Astrocyte (in vitro differentiated cells and primary cell): ENCODE results near the gene CHD3. TPM values are rescaled to one million over a fixed set of nuclear protein-coding genes. Genes with fewer than 3 reads are reported as not detected.

ENCODE experiments used
- DNase-seq: peaks from one replicate; pipeline ENCODE4 v3.0.0-alpha.2; 2010; ENCODE audit warnings: low read depth
- FAIRE-seq: peaks from 2 replicates; lab custom pipeline; 2011; peaks lifted over from hg19 to GRCh38; lab: Jason Lieb, UNC
- H2AFZ ChIP-seq: 2 replicates; pipeline ENCODE4 v1.6.0; 2012; ENCODE audit warnings: low read depth, low read length, inconsistent platforms
- H3K27ac ChIP-seq: 2 replicates; pipeline ENCODE4 v1.5.1; 2011; ENCODE audit warnings: low read depth, low read length, inconsistent platforms
- H3K27me3 ChIP-seq: 2 replicates; pipeline ENCODE4 v1.6.0; 2011; ENCODE audit warnings: low read length, inconsistent platforms; ENCODE audit not compliant: insufficient read depth
- H3K36me3 ChIP-seq: 2 replicates; pipeline ENCODE4 v1.5.1; 2011; ENCODE audit warnings: low read length, inconsistent platforms; ENCODE audit not compliant: insufficient read depth
- H3K4me1 ChIP-seq: 2 replicates; pipeline ENCODE4 v1.5.1; 2011; ENCODE audit warnings: low read length, inconsistent platforms; ENCODE audit not compliant: insufficient read depth
- H3K4me2 ChIP-seq: 2 replicates; pipeline ENCODE4 v1.6.0; 2012; ENCODE audit warnings: low read length, inconsistent platforms
- H3K4me3 ChIP-seq: 2 replicates; pipeline ENCODE4 v1.5.1; 2011; ENCODE audit warnings: low read depth, mild to moderate bottlenecking, low read length, inconsistent platforms; ENCODE audit not compliant: insufficient read depth
- H3K79me2 ChIP-seq: 2 replicates; pipeline ENCODE4 v1.6.0; 2012; ENCODE audit warnings: mild to moderate bottlenecking, low read length, inconsistent platforms; ENCODE audit not compliant: insufficient read depth
- H3K9ac ChIP-seq: 2 replicates; pipeline ENCODE4 v1.6.0; 2012; ENCODE audit warnings: mild to moderate bottlenecking, low read length, inconsistent platforms
- H3K9me3 ChIP-seq: 2 replicates; pipeline ENCODE4 v1.5.1; 2012; ENCODE audit warnings: low read depth, mild to moderate bottlenecking, low read length, inconsistent platforms; ENCODE audit not compliant: insufficient read depth
- H4K20me1 ChIP-seq: 2 replicates; pipeline ENCODE4 v1.6.0; 2012; ENCODE audit warnings: low read length, inconsistent platforms; ENCODE audit not compliant: insufficient read depth
- H3K27ac Mint-ChIP-seq: one replicate; pipeline ENCODE4 v1.8.0; 2021; ENCODE audit warnings: mild to moderate bottlenecking, mixed read lengths; ENCODE audit not compliant: unreplicated experiment
- H3K27me3 Mint-ChIP-seq: one replicate; pipeline ENCODE4 v1.8.0; 2021; ENCODE audit warnings: low read depth, mixed read lengths; ENCODE audit not compliant: unreplicated experiment
- H3K36me3 Mint-ChIP-seq: one replicate; pipeline ENCODE4 v1.8.0; 2021; ENCODE audit warnings: low read depth, mixed read lengths; ENCODE audit not compliant: unreplicated experiment
- H3K4me1 Mint-ChIP-seq: one replicate; pipeline ENCODE4 v1.8.0; 2021; ENCODE audit warnings: low read depth, mixed read lengths; ENCODE audit not compliant: unreplicated experiment
- H3K4me3 Mint-ChIP-seq: one replicate; pipeline ENCODE4 v1.8.0; 2021; ENCODE audit warnings: mild to moderate bottlenecking, moderate library complexity, mixed read lengths; ENCODE audit not compliant: unreplicated experiment
- H3K9me3 Mint-ChIP-seq: one replicate; pipeline ENCODE4 v1.8.0; 2021; ENCODE audit warnings: mild to moderate bottlenecking, mixed read lengths; ENCODE audit not compliant: unreplicated experiment
- CTCF ChIP-seq: IDR thresholded peaks from 2 replicates; pipeline ENCODE4 v1.5.1; 2011; ENCODE audit warnings: low read depth, mild to moderate bottlenecking, inconsistent platforms, low read length, moderate library complexity; ENCODE audit not compliant: insufficient read depth
- EZH2 ChIP-seq: IDR thresholded peaks from 2 replicates; pipeline ENCODE4 v1.6.1; 2012; ENCODE audit warnings: mild to moderate bottlenecking, low read length, inconsistent platforms; ENCODE audit not compliant: insufficient read depth
- total RNA-seq: library from RNA; stranded (reverse); gene quantifications from 2 replicates; pipeline ENCODE4 v1.2.1, GENCODE V29; 2021

Gene CHD3
- total RNA-seq, 1 donor from 2014 or later, result 111 TPM

GRCh38 chr17:7867881-7868329 is 20.7 kb upstream of the CHD3 start:
- peaks cover 18% of the 10 kb centered on the region for H3K36me3 Mint-ChIP-seq
- H3K36me3 ChIP-seq, result peaks cover 6% of the 10 kb centered on the region
- no peaks in the 10 kb centered on the region for H3K9me3 ChIP-seq
- no peaks in the 10 kb centered on the region for H3K27me3 ChIP-seq
- no peak overlapping the region for H3K4me3 Mint-ChIP-seq
- FAIRE-seq, result no peak
- H3K27ac ChIP-seq, result no peak overlapping the region
- no peaks in the 10 kb centered on the region for H3K27me3 Mint-ChIP-seq
- DNase-seq, result no peak
- peaks cover 5% of the 10 kb centered on the region for H3K79me2 ChIP-seq
- H2AFZ ChIP-seq, result no peak overlapping the region
- H3K4me3 ChIP-seq, result no peak overlapping the region
- H3K9me3 Mint-ChIP-seq, result no peaks in the 10 kb centered on the region
- H4K20me1 ChIP-seq, result peaks cover 5% of the 10 kb centered on the region
- no peak overlapping the region for H3K4me2 ChIP-seq
- no peak overlapping the region for H3K9ac ChIP-seq
- H3K4me1 ChIP-seq, result no peaks in the 10 kb centered on the region
- TF ChIP-seq CTCF, result no peak
- TF ChIP-seq EZH2, result no peak
- H3K4me1 Mint-ChIP-seq, result peaks cover under 1% of the 10 kb centered on the region
- H3K27ac Mint-ChIP-seq, result no peak overlapping the region

- DNase-seq (no peak), FAIRE-seq (no peak)
- H3K27ac Mint-ChIP-seq, result peak overlapping the region; percentile 64
- H3K27ac ChIP-seq, result no peak overlapping the region
- H3K79me2 ChIP-seq, result no peaks in the 10 kb centered on the region
- H3K4me3 ChIP-seq, result no peak overlapping the region
- no peaks in the 10 kb centered on the region for H3K9me3 Mint-ChIP-seq
- no peak overlapping the region for H2AFZ ChIP-seq
- H3K4me3 Mint-ChIP-seq, result peak overlapping the region; percentile 18
- H3K36me3 ChIP-seq, result no peaks in the 10 kb centered on the region
- no peaks in the 10 kb centered on the region for H3K27me3 ChIP-seq
- H3K4me2 ChIP-seq, result no peak overlapping the region
- no peak overlapping the region for H3K9ac ChIP-seq
- peaks cover 7% of the 10 kb centered on the region for H3K4me1 Mint-ChIP-seq
- H3K4me1 ChIP-seq, result no peaks in the 10 kb centered on the region
- H4K20me1 ChIP-seq, result no peaks in the 10 kb centered on the region
- H3K36me3 Mint-ChIP-seq, result peaks cover 15% of the 10 kb centered on the region
- H3K27me3 Mint-ChIP-seq, result no peaks in the 10 kb centered on the region
- no peaks in the 10 kb centered on the region for H3K9me3 ChIP-seq
- TF ChIP-seq EZH2 (no peak), CTCF (no peak)
Observed at GRCh38 chr17:7873051-7873450, 15.5 kb upstream of the CHD3 start.

DNA sequence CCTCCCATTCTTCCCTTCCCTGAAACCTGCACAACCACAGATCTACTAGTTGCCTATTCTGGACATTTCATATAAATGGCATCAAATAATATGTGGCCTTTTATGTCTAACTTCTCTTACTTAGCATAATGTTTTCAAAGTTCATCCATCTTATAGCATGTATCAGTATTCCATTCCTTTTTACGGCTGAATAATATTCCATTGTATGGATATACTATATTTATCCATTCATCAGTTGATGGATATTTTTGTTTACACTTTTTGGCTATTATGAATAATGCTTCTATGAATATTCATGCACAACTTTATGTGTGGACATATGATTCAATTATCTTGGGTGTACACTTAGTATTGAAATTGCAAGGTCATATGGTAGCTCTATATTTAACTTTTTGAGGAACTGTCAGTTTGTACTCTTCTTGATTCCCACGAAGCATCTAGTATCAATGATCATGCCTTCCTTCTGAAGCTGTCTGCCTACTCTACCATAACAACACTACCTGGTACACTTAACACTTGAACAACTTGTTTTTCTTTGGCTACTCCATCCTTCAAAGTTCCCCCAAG is 12.7 kb upstream of the CHD3 start:
- no peaks in the 10 kb centered on the region for H3K27me3 Mint-ChIP-seq
- Histone ChIP-seq H3K79me2 (no peaks in the 10 kb centered on the region), H3K36me3 (peaks cover 8% of the 10 kb centered on the region), H4K20me1 (no peaks in the 10 kb centered on the region), H3K27me3 (no peaks in the 10 kb centered on the region), H2AFZ (no peak overlapping the region), H3K4me3 (no peak overlapping the region), H3K9me3 (no peaks in the 10 kb centered on the region), H3K27ac (no peak overlapping the region), H3K4me2 (no peak overlapping the region), H3K9ac (no peak overlapping the region), H3K4me1 (no peaks in the 10 kb centered on the region)
- H3K9me3 Mint-ChIP-seq, result no peaks in the 10 kb centered on the region
- DNase-seq (no peak), FAIRE-seq (no peak)
- peaks cover 8% of the 10 kb centered on the region for H3K36me3 Mint-ChIP-seq
- H3K4me3 Mint-ChIP-seq, result no peak overlapping the region
- H3K4me1 Mint-ChIP-seq, result peaks cover 7% of the 10 kb centered on the region
- no peak overlapping the region for H3K27ac Mint-ChIP-seq
- no peak for TF ChIP-seq CTCF
- TF ChIP-seq EZH2, result no peak
